K562 (cell line): ENCODE data around the gene LENG9. TPM values are rescaled to one million over a fixed set of nuclear protein-coding genes. Genes with fewer than 3 reads are reported as not detected.

Experiments used
- AFF4 ChIP-seq: sonication (generic); formaldehyde crosslinking; IDR thresholded peaks from 2 replicates; pipeline ENCODE4 v1.8.0; 2023; ENCODE audit warnings: mild to moderate bottlenecking, missing genetic modification reagents
- BRCA1 ChIP-seq, 2 experiments: fragments of 450-650 bp in 1 of 2; sonication (generic) in 1 of 2; formaldehyde crosslinking in 1 of 2; IDR thresholded peaks; 2 replicates each; pipeline versions ENCODE4 v1.5.0 to v1.6.1; 2017 to 2020; ENCODE audit warnings: mild to moderate bottlenecking in 1 of 2, missing genetic modification reagents in 1 of 2
- CSDE1 ChIP-seq, 2 experiments: fragments of 450-650 bp; IDR thresholded peaks; 2 replicates each; pipeline ENCODE4 v1.6.1; 2016; ENCODE audit warnings: mild to moderate bottlenecking in 1 of 2
- CTCF ChIP-seq, 3 experiments: IDR thresholded peaks in 2 of 3; conservative IDR thresholded peaks in 1 of 3; 2 replicates each; pipeline ENCODE4 v1.5.1; 2011 to 2012; ENCODE audit warnings: low read length in 3 of 3, mild to moderate bottlenecking in 3 of 3, control low read depth in 2 of 3, improper control_type of control experiment in 1 of 3, inconsistent platforms in 1 of 3, low read depth in 1 of 3, mixed read lengths in 1 of 3, moderate library complexity in 1 of 3; ENCODE audit not compliant: insufficient read depth in 2 of 3
- CXXC5 ChIP-seq: fragments of 250-450 bp; sonication (Bioruptor Pico); IDR thresholded peaks from 2 replicates; pipeline ENCODE4 v1.8.0; 2022; ENCODE audit warnings: inconsistent platforms, mild to moderate bottlenecking, moderate library complexity
- GABPB2 ChIP-seq: fragments of 250-450 bp; sonication (Bioruptor Pico); conservative IDR thresholded peaks from 2 replicates; pipeline ENCODE4 v1.5.1; 2021; ENCODE audit warnings: mild to moderate bottlenecking
- MXD1 ChIP-seq: fragments of 250-450 bp; sonication (Bioruptor Pico); IDR thresholded peaks from 2 replicates; pipeline ENCODE4 v1.8.0; 2021; ENCODE audit warnings: borderline replicate concordance, mild to moderate bottlenecking, moderate library complexity; ENCODE audit not compliant: poor library complexity, severe bottlenecking
- SMARCA4 ChIP-seq: fragments of 450-650 bp; IDR thresholded peaks from 2 replicates; pipeline ENCODE4 v1.6.1; 2016
- SREBF2 ChIP-seq: sonication (generic); formaldehyde crosslinking; IDR thresholded peaks from 2 replicates; pipeline ENCODE4 v1.4.0; 2020; ENCODE audit warnings: mild to moderate bottlenecking, missing genetic modification reagents
- TEAD2 ChIP-seq: fragments of 450-650 bp; IDR thresholded peaks from 2 replicates; pipeline ENCODE4 v1.6.1; 2016; ENCODE audit warnings: missing genetic modification characterization, control low read depth, missing compliant biosample characterization
- ZNF140 ChIP-seq: fragments of 250-450 bp; sonication (Bioruptor Pico); IDR thresholded peaks from 2 replicates; pipeline ENCODE4 v1.8.0; 2021; ENCODE audit warnings: moderate library complexity, mild to moderate bottlenecking, inconsistent platforms
- polyA plus RNA-seq, 8 experiments: library from polyadenylated mRNA; depleted of rRNA in 4 of 8; stranded (reverse) in 5 of 8; unstranded in 3 of 8; fragments of >200 nt; fragmentation: Nextera tagmentation in 2 of 8; fragmentation: Illumina TruSeq in 1 of 8; extraction: Ambion mirVana in 2 of 8; extraction: Trizol in 1 of 8; gene quantifications; 2 replicates each; pipeline versions ENCODE4 v1.2.1 to v1.2.3, GENCODE V29; 2011 to 2014; ENCODE audit warnings: inconsistent platforms in 1 of 8, missing spikeins in 1 of 8
- total RNA-seq, 7 experiments: library from RNA; depleted of rRNA in 6 of 7; stranded (reverse); fragments of >200 nt in 6 of 7; fragmentation: Illumina TruSeq in 2 of 7; extraction: Trizol in 2 of 7; gene quantifications; 2 replicates each; pipeline versions ENCODE4 v1.2.1 to v1.2.3, GENCODE V29; 2011 to 2021; ENCODE audit warnings: low replicate concordance in 1 of 7
- TF ChIP-seq, protein P1 (sequence below): IDR thresholded peaks from 2 replicates; pipeline ENCODE4 v1.6.1; 2014; ENCODE audit warnings: antibody characterized with exemption

The LENG9 gene
- total and polyA plus RNA-seq, 9 of the 15 experiments (the other 6 are each of a cell fraction or from before 2014, with no cell fraction given): 0.06 to 0.64 (median 0.33) TPM; not detected in 1

GRCh38 chr19:54478677-54479266, 15.2 kb upstream of the LENG9 start (continued):
- TF ChIP-seq BRCA1 (IDR thresholded peaks at IDR 0.05) (no peak), BRCA1 (CRISPR knock-in tag; IDR thresholded peaks at IDR 0.05) (no peak), SREBF2 (CRISPR knock-in tag) (no peak), TEAD2 (tag) (no peak), GABPB2 (CRISPR knock-in tag) (no peak), CTCF (IDR thresholded peaks at IDR 0.05 in 2 of 3, conservative IDR thresholded peaks at IDR 0.05 in 1 of 3; ENCODE audit: insufficient read depth in 2 of 3, low read depth in 1 of 3, low read length in 3 of 3) (peak; percentile 55 to 78 (median 66)), AFF4 (CRISPR knock-in tag) (no peak), ZNF140 (CRISPR knock-in tag) (no peak), CSDE1 (IDR thresholded peaks at IDR 0.05) (no peak), CXXC5 (CRISPR knock-in tag) (no peak), MXD1 (CRISPR knock-in tag) (no peak), SMARCA4 (no peak)
- TF ChIP-seq, protein P1, sequence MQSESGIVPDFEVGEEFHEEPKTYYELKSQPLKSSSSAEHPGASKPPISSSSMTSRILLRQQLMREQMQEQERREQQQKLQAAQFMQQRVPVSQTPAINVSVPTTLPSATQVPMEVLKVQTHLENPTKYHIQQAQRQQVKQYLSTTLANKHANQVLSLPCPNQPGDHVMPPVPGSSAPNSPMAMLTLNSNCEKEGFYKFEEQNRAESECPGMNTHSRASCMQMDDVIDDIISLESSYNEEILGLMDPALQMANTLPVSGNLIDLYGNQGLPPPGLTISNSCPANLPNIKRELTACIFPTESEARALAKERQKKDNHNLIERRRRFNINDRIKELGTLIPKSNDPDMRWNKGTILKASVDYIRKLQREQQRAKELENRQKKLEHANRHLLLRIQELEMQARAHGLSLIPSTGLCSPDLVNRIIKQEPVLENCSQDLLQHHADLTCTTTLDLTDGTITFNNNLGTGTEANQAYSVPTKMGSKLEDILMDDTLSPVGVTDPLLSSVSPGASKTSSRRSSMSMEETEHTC: no peak
